A549 (cell line): ENCODE measurements around the gene ANKRD28.

Source experiments
- CEBPB ChIP-seq, 2 experiments: fragments of >200 bp in 1 of 2; sonication (Bioruptor Twin) in 1 of 2; formaldehyde crosslinking in 1 of 2; IDR thresholded peaks; 2 replicates each; pipeline ENCODE4 v1.6.1; 2012 to 2016
- HDAC2 ChIP-seq: fragments of 200-600 bp; sonication (generic); IDR thresholded peaks from 2 replicates; pipeline ENCODE4 v1.6.1; 2016
- JUN ChIP-seq, 2 experiments: fragments of >200 bp; sonication (Bioruptor Twin); formaldehyde crosslinking; IDR thresholded peaks; 2 replicates in 1 of 2; 3 replicates in 1 of 2; pipeline ENCODE4 v1.6.1; 2016 to 2017
- KDM1A ChIP-seq: fragments of 200-600 bp; sonication (generic); IDR thresholded peaks from 2 replicates; pipeline ENCODE4 v1.6.1; 2016; ENCODE audit warnings: low read depth, mild to moderate bottlenecking
- POLR2A ChIP-seq: IDR thresholded peaks from 2 replicates; pipeline ENCODE4 v1.6.1; 2012; ENCODE audit warnings: mild to moderate bottlenecking, low read length
- SMC3 ChIP-seq: fragments of >200 bp; sonication (Bioruptor Twin); formaldehyde crosslinking; IDR thresholded peaks from 3 replicates; pipeline ENCODE4 v1.6.1; 2018; ENCODE audit warnings: inconsistent platforms
- ZFP36 ChIP-seq: fragments of 450-650 bp; IDR thresholded peaks from 2 replicates; pipeline ENCODE4 v1.6.1; 2014; ENCODE audit warnings: borderline replicate concordance; ENCODE audit not compliant: partially characterized antibody
- TF ChIP-seq, protein P1 (sequence below): fragments of >200 bp; sonication (Bioruptor Twin); formaldehyde crosslinking; IDR thresholded peaks from 3 replicates; pipeline ENCODE4 v1.5.1; 2016
- TF ChIP-seq, protein P2 (sequence below): fragments of >200 bp; sonication (Bioruptor Twin); formaldehyde crosslinking; IDR thresholded peaks from 3 replicates; pipeline ENCODE4 v1.6.1; 2016

- TF ChIP-seq ZFP36 (no peak), HDAC2 (no peak), CEBPB (IDR thresholded peaks at IDR 0.05) (no peak), JUN (IDR thresholded peaks at IDR 0.05) (no peak), POLR2A (no peak), KDM1A (no peak), SMC3 (no peak)
- TF ChIP-seq, protein P1, sequence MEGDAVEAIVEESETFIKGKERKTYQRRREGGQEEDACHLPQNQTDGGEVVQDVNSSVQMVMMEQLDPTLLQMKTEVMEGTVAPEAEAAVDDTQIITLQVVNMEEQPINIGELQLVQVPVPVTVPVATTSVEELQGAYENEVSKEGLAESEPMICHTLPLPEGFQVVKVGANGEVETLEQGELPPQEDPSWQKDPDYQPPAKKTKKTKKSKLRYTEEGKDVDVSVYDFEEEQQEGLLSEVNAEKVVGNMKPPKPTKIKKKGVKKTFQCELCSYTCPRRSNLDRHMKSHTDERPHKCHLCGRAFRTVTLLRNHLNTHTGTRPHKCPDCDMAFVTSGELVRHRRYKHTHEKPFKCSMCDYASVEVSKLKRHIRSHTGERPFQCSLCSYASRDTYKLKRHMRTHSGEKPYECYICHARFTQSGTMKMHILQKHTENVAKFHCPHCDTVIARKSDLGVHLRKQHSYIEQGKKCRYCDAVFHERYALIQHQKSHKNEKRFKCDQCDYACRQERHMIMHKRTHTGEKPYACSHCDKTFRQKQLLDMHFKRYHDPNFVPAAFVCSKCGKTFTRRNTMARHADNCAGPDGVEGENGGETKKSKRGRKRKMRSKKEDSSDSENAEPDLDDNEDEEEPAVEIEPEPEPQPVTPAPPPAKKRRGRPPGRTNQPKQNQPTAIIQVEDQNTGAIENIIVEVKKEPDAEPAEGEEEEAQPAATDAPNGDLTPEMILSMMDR: no peak
- TF ChIP-seq, protein P2, sequence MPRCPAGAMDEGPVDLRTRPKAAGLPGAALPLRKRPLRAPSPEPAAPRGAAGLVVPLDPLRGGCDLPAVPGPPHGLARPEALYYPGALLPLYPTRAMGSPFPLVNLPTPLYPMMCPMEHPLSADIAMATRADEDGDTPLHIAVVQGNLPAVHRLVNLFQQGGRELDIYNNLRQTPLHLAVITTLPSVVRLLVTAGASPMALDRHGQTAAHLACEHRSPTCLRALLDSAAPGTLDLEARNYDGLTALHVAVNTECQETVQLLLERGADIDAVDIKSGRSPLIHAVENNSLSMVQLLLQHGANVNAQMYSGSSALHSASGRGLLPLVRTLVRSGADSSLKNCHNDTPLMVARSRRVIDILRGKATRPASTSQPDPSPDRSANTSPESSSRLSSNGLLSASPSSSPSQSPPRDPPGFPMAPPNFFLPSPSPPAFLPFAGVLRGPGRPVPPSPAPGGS: no peak
These were observed 12.9 kb upstream of the ANKRD28 start for GRCh38 chr3:15810702-15811101.
